SH-SY5Y (cell line): ENCODE results near the gene RAPGEF1.

Experiments used
- GATA2 ChIP-seq: IDR thresholded peaks from 2 replicates; pipeline ENCODE4 v1.6.1; 2011; ENCODE audit warnings: mild to moderate bottlenecking, low read depth, low read length
- GATA3 ChIP-seq: IDR thresholded peaks from 2 replicates; pipeline ENCODE4 v1.6.1; 2011; ENCODE audit warnings: low read depth, mild to moderate bottlenecking, low read length, moderate library complexity

RAPGEF1 gene

DNA sequence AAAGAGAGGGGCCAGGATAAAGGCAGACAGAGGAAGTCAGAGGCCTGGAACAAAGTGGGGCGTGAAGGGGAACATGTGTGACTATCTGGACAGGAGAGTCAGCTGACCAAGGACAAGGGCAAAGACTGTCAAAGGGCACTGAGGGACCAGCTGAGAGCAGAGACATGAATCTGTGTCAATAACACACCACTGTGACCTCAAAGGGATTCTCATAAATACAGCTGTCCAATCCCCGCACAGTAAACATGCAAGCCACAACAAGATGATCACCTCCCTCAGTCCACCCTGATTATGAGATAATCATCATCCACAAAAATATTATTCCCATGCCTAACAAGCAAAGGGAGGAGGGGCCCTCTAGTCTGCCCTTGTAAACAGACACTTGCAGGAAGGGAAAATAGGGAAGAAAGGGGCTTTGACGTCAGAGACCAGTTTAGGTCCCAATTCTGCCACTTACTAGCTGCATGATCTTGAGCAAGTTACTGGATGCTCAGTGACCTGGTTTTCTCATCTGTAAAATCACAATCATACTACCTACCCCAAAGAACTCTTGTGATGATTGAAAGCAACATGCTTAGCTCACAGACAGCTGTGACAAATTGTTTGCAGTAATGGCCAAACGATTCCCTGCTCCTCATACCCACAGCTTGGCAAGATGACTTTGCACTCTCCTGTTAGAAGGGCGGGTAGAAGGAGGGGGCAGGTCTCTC is 41.8 kb downstream of the RAPGEF1 start:
- TF ChIP-seq GATA2 (no peak), GATA3 (no peak)

DNA sequence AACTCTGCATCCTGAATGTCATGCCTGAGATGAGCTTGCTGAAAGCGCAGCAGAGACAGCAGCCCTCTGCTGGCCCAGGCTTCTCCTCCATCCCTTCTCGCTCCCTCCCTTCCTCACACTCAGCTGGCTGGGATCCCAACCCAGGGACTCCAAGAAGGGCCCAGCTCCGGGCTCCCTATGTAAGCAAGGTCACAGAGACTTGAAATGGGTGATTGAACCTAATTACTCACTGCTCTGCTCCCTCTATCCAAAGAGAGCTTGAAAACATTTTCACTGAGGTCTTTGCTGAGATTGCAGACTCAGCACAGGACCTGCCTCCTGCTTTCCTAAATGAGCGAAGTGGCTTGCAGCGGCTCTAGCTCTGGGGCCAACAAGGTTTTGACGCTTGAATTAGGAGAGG is 42.8 kb downstream of the RAPGEF1 start:
- TF ChIP-seq GATA2 (no peak), GATA3 (no peak)

DNA sequence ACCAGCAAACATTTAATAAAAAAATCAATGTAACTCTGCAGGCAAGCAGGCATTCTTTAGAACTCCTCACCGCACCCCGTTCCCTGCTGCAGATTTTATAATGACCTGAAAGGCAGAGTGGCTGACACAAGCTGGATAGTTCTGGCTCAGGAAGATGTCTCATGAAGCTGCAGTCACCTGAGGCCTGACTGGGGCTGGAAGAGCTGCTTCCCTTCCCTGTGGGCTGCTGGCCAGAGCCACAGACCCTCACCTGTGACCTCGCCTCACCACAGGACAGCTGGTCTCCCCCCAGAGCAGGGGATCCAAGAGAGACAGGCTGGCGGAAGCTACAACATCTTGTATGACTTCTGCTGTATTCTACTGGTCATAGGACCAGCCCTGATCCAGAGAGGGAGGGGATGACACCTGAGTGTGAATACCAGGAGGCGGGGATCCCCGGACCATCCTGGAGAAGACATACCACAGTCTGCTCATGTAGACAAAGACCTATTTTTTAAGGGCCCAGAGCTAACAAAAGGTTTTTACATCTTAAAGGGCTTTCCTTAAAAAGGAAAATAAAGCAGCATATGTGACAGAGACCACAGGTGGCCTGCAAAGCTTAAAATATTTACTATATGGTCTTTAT is 43.9 kb downstream of the RAPGEF1 start:
- TF ChIP-seq GATA3: no peak
- TF ChIP-seq GATA2: no peak

DNA sequence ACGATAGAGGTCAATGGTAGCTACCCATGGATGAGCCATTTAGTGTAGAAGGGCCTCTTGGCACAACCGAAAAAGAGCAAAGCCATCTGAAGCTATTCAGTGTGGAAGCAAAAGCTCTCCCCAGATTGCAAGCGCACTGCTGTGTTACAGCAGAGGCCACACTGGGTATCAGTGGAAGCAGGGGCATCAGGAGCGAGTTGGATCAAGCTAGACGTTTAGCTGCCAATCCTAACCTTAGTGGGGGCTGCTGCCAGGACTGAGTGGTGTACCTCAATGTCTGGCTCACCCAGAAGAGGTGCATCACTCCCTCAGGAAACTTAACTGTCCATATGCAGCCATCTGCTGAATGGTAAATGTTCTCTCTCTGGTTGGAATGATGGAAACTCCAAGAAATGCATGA is 44.5 kb downstream of the RAPGEF1 start:
- no peak for TF ChIP-seq GATA3

DNA sequence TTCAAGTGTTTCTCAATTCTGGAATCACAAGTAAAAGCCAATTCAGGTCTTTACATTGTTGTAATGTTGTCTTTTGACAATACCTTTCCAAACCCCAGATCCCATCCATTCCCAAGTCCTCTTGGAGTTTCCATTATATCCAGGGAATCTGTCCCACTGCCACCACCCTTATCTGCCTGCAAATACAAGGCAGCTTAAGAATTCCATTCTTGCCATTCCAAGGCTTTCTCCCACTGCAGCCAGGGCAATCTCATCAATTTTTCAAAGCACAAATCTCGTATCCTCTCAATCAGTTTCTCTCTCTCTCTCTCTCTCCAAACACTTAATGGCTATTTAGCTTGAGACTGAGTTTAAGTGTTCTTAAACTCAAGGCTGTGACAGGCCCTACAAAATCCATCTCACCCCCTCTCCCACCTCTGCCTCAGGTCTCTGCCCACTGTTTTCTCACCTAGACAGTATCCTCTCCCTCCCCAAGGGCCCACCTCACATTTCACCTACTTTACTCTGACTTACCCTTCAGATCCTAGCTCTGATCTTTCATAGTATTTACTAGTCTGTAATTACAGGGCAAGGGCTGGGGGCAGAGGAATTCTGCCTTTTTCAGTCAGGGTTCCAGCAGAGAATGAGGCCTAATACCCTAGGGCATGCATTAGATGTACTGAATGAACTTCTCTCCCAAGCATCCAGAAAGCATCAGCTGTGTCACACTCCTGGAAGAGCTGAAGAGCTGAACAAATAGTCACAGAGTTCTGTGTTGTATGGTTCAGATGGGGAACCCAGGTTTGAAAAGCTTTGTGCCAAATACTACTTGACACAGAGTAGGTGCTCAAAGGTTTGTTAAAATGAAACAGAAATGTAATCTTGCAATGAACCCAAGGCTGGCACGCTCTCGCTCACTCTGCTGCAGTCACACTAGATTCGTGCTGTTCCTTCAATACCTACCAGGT is 46.0 kb downstream of the RAPGEF1 start:
- no peak for TF ChIP-seq GATA3
- TF ChIP-seq GATA2: no peak

DNA sequence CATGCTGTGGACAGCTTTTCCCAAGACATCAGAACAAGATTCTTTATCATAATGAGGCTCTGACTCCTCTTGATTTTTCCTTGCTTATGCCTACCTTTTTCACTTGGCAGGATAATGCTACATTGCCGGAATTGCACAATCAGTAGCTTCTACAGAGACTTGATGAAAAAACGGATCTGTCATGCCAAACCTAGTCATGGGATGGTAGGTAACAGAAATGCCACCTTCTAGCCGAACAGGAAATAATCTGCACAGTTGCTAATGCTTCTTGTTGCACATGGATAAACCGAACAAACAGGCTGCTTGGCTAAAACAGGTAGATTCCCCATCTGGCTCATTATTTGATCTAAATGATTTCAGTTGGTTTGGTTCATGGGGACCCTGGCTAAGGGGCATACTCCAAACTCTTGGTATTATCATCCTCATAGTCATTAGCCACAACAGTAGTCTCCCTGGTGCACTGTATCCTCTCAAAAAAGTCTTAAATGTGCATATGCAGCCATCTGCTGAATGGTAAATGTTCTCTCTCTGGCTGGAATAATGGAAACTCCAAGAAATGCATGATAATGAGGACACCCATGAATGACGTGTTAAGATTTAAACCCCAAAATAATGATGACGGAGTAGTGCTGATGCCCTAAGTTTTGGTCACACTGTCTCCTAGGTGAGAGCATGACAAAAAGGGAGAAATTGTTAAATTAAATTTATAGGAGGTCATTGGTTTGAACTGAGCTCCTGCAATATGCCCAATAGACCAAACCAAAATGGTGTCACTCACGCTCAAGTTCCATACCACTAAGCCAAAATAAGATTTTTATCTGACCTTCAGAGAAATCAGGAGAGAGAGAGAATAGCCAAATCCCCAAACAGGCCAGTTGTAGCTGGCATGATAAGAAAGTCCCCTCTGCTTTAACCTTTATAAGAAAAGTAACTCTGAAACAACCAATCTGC is 47.0 kb downstream of the RAPGEF1 start:
- TF ChIP-seq GATA2 (no peak), GATA3 (no peak)

DNA sequence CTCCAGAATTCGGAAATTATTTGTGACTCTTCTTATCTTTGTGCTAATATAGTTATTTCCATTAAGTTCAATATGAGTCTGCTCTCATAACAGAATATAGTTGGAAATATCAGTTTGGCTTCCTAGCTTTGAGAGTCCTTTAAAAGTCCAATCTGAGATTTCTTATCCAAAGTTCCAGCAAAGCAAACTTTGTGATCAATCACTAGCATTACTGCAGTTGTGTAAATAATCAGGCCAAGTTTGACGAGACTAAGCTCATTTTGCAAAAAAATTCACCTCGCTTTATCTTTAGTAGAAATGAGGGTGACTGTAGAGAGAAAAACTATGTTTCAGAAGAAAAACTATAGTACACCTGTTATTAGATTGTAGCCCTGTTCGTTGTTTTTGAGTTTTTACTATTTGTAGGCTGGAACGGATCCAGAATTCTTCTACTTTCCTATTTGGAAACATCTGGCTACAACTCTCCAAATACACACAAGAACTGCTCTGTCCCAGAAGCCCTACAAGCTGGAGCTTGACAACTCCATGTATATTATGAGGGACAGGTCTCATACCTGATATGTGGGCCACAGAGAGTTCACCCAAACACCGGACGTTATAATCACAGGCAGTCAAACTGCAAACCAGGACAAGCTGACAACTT is 47.8 kb downstream of the RAPGEF1 start:
- no peak for TF ChIP-seq GATA2
- no peak for TF ChIP-seq GATA3

DNA sequence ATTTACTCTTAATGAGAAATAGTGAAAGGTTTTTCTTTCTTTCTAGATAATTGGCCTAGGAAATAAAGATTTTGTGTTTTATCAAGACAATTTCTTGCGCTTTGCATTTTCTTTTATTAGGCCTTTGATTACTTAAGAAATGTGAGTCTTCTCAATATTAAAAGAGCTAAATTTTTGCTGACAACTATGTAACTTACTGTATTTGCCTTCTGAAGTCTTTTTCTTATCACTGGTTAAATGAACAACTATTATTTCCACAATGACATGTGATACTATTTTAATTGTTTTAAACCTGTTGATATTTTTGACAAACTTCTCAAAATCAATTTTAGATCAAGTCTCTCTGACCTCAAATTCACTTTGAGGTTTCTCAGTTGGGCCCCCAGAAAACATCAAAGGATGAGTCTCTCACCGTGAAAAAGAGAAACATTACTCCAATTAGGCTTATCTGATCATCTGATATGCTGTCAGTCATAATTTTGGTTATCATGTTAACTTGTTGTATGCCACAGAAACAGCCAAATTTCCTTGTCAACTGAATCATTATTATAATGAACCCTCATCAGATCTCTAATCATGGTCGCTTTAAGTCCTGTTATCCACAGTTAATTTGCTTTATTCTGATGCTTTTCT is 48.8 kb downstream of the RAPGEF1 start:
- TF ChIP-seq GATA2 (no peak), GATA3 (no peak)

DNA sequence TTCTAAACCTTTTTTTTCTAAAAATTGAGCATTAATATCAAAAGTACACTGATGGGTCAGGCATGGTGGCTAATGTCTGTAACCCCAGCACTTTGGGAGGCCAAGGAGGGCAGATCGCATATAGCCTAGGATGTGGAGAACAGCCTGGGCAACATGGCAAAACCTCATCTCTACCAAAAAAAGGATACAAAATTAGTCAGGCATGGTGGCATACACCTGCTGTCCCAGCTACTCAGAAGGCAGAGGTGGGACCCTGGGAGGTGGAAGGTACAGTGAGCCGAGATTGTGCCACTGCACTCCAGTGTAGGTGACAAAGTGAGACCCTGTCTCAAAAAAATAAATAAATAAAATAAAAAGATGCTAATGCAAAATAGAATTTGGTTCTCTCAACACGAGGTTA is 49.4 kb downstream of the RAPGEF1 start:
- TF ChIP-seq GATA3 (no peak), GATA2 (no peak)

DNA sequence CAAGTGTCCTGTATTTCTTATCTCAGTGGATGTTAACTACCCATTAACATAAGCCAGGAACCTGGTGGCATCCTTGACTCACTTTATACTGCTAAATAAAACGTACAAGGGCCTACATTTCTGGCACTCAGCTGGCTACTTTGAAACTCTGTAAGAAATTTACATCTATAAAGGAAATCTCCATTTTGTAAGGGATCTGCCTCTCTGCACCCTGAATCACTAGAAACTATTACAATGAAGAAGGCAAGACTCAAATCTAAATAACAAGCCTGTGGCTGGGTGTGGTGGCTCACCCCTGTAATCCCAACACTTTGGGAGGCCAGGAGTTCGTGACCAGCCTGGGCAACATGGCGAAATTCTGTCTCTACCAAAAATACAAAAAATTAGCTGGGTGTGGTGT is 51.5 kb downstream of the RAPGEF1 start:
- TF ChIP-seq GATA3 (no peak), GATA2 (no peak)

DNA sequence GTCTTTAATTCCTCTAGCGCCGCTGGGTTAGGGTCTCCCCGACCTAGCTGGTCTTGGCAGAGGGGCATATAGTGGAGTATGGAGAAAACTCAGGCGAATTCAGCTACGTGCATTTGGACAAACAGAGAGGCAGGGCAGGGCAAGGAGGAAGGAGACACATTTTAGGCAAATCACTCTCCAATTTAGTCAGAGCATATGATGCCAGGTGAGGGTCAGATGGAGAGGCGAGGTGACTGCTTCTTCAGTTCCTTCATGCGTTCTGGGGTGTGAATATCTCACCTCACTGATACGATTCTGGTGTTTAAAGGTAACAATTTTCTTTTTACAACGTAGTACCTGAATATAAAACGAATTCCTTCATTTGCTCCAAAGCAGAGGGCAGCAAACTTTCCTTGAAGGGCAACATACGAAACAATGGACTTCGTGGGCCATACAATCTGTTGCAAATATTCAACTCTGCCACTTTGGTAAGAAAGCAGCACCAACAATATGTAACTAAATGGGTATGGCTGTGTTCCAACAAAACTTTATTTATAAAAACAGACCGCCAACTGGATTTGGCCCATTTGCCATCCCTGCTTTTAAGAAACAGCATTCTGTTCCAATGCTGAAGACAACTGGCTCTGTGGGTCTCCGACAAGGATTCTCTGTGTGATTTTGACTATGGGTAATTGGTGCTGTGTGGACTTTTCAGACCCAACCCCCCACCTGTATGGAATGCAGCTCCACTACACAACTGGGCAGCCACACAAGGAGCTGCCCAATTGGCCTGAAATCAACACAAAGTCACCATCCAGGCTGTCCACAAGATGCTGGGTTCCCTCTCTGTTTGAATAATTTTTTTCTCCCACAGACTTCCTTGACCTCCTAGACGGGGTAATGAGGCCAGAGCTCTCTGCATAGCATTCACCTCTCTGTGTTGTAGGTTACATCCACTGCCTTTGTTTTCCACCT is 53.8 kb downstream of the RAPGEF1 start:
- TF ChIP-seq GATA2 (no peak), GATA3 (no peak)

DNA sequence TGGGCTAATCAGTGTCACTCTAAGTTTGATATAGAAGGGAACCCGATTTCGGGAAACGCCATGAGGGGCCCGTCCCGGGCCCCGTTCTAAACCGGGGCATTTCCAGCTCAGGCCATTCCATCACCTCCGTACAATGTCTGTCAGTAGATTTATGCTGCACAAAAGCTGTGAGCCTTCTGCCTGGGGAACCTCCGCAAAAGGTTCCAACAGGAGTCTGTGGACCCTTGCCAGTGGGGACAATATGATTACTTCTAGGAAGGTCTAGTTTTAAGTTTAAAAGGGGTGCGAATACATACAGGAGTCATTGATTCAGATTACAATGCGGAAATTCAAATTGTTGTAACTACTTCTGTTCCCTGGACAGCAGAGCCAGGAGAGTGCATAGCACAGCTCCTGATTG is 57.6 kb downstream of the RAPGEF1 start:
- TF ChIP-seq GATA3: no peak
